GM21529 (cell line): ENCODE measurements around the gene CCDC126.
"Not testable (repeated sequence)": the region's sequence is repeated elsewhere in the genome, so short reads cannot be mapped to it uniquely, and the experiment has no call there.

Experiments
- ATAC-seq: cut with Tn5 transposase; IDR thresholded peaks from one replicate; pipeline ENCODE4 v1.9.1; 2021; ENCODE audit not compliant: unreplicated experiment

The CCDC126 gene

GRCh38 chr7:23597094-23598091 is at the start of gene CCDC126:
Gene CCDC126 (plus strand): TSS chr7:23597382. CDS start chr7:23611316, 13,934 bp downstream.
- peak; percentile 76 for ATAC-seq

- ATAC-seq = no peak
Observed at GRCh38 chr7:23547662-23548061, 49.5 kb upstream of the CCDC126 start.

- no peak for ATAC-seq
Observed at GRCh38 chr7:23558303-23558702, 38.9 kb upstream of the CCDC126 start.

GRCh38 chr7:23570592-23571200 is 26.5 kb upstream of the CCDC126 start:
- peak; percentile 93 for ATAC-seq

GRCh38 chr7:23581975-23582374 is 15.2 kb upstream of the CCDC126 start:
- not testable (repeated sequence) for ATAC-seq

- not testable (repeated sequence) for ATAC-seq
Observed at GRCh38 chr7:23585304-23585703, 11.9 kb upstream of the CCDC126 start.

GRCh38 chr7:23586159-23586558 is 11.0 kb upstream of the CCDC126 start:
- ATAC-seq = no peak

- ATAC-seq = no peak
Observed at GRCh38 chr7:23590529-23590928, 6.7 kb upstream of the CCDC126 start.

- no peak for ATAC-seq
Observed at GRCh38 chr7:23593706-23594105, 3.5 kb upstream of the CCDC126 start.

GRCh38 chr7:23594879-23595604 is 2.1 kb upstream of the CCDC126 start:
- peak; percentile 56 for ATAC-seq

GRCh38 chr7:23598296-23598695 is 1.1 kb downstream of the CCDC126 start:
- no peak for ATAC-seq

GRCh38 chr7:23600236-23600635 is 3.1 kb downstream of the CCDC126 start:
- ATAC-seq = no peak

GRCh38 chr7:23603632-23604295 is 6.6 kb downstream of the CCDC126 start:
- no peak for ATAC-seq

- no peak for ATAC-seq
Observed at GRCh38 chr7:23604296-23604640, 7.1 kb downstream of the CCDC126 start.

- no peak for ATAC-seq
Observed at GRCh38 chr7:23607130-23607529, 9.9 kb downstream of the CCDC126 start.

GRCh38 chr7:23607866-23608265 is 10.7 kb downstream of the CCDC126 start:
- no peak for ATAC-seq

- no peak for ATAC-seq
Observed at GRCh38 chr7:23615331-23615730, 18.1 kb downstream of the CCDC126 start.

GRCh38 chr7:23616593-23616992 is 19.4 kb downstream of the CCDC126 start:
- ATAC-seq = no peak

- no peak for ATAC-seq
Observed at GRCh38 chr7:23617482-23617881, 20.3 kb downstream of the CCDC126 start.

GRCh38 chr7:23618241-23618640 is 21.1 kb downstream of the CCDC126 start:
- no peak for ATAC-seq

GRCh38 chr7:23619141-23619540 is 22.0 kb downstream of the CCDC126 start:
- no peak for ATAC-seq
